SJSA1 (cell line): ENCODE measurements around the gene CCDC43. TPM values are rescaled to one million over a fixed set of nuclear protein-coding genes. Genes with fewer than 3 reads are reported as not detected.
"Not testable (repeated sequence)": the region's sequence is repeated elsewhere in the genome, so short reads cannot be mapped to it uniquely, and the experiment has no call there.

Source experiments
- DNase-seq, 2 experiments: peaks; one replicate each; pipeline ENCODE4 v3.0.0-alpha.2; 2015 to 2020; ENCODE audit warnings: low spot score in 2 of 2, low read depth in 1 of 2
- H3K27ac ChIP-seq: fragments of 250-450 bp; sonication (Bioruptor Pico); 2 replicates; pipeline ENCODE4 v1.5.1; 2020; ENCODE audit warnings: mild to moderate bottlenecking, moderate library complexity
- H3K27me3 ChIP-seq: fragments of 250-450 bp; sonication (Bioruptor Pico); replicated peaks from 2 replicates; pipeline ENCODE4 v1.5.1; 2020; ENCODE audit warnings: mild to moderate bottlenecking, moderate library complexity
- H3K36me3 ChIP-seq: fragments of 250-450 bp; sonication (Bioruptor Pico); 2 replicates; pipeline ENCODE4 v1.5.1; 2020; ENCODE audit warnings: mild to moderate bottlenecking
- H3K4me1 ChIP-seq: fragments of 250-450 bp; sonication (Bioruptor Pico); replicated peaks from 2 replicates; pipeline ENCODE4 v1.6.1; 2021; ENCODE audit warnings: mild to moderate bottlenecking
- H3K4me3 ChIP-seq: fragments of 250-450 bp; sonication (Bioruptor Pico); 2 replicates; pipeline ENCODE4 v1.5.1; 2020; ENCODE audit warnings: mild to moderate bottlenecking
- H3K9me3 ChIP-seq: fragments of 250-450 bp; sonication (Bioruptor Pico); replicated peaks from 2 replicates; pipeline ENCODE4 v1.5.1; 2020; ENCODE audit warnings: mild to moderate bottlenecking
- total RNA-seq: library from RNA; depleted of rRNA; stranded (reverse); fragments of >200 nt; shearing (Covaris generic); gene quantifications from 2 replicates; pipeline ENCODE4 v1.2.3, GENCODE V29; 2014

Gene CCDC43
- total RNA-seq, 1 experiment from 2014 or later = 66.7 TPM

- H3K36me3 ChIP-seq = peaks cover 11% of the 10 kb centered on the region
- peaks cover 15% of the 10 kb centered on the region for H3K4me1 ChIP-seq
- H3K27me3 ChIP-seq, H3K27ac ChIP-seq, DNase-seq, H3K4me3 ChIP-seq, H3K9me3 ChIP-seq: not testable (repeated sequence)
Observed at GRCh38 chr17:44690746-44691306, 1.2 kb upstream of the CCDC43 start.

- Histone ChIP-seq H3K4me3 (peak overlapping the region; percentile 68), H3K9me3 (no peaks in the 10 kb centered on the region), H3K27me3 (no peaks in the 10 kb centered on the region), H3K4me1 (peaks cover 15% of the 10 kb centered on the region), H3K36me3 (peaks cover 17% of the 10 kb centered on the region), H3K27ac (peak overlapping the region; percentile 25; the same call in 1 of the 2 replicates)
- no peak for DNase-seq
Observed at GRCh38 chr17:44688675-44689476, 700 bp downstream of the CCDC43 start.

GRCh38 chr17:44688200-44688599, 1.4 kb downstream of the CCDC43 start:
- peaks cover 23% of the 10 kb centered on the region for H3K36me3 ChIP-seq
- H3K9me3 ChIP-seq = no peaks in the 10 kb centered on the region
- DNase-seq = no peak
- H3K4me1 ChIP-seq = peaks cover 15% of the 10 kb centered on the region
- no peaks in the 10 kb centered on the region for H3K27me3 ChIP-seq
- no peak overlapping the region; the same call in 1 of the 2 replicates for H3K4me3 ChIP-seq
- no peak overlapping the region for H3K27ac ChIP-seq

- H3K27ac ChIP-seq = no peak overlapping the region
- peaks cover 15% of the 10 kb centered on the region for H3K4me1 ChIP-seq
- H3K9me3 ChIP-seq = no peaks in the 10 kb centered on the region
- peaks cover 27% of the 10 kb centered on the region for H3K36me3 ChIP-seq
- no peak overlapping the region for H3K4me3 ChIP-seq
- DNase-seq = no peak
- no peaks in the 10 kb centered on the region for H3K27me3 ChIP-seq
Observed at GRCh38 chr17:44687756-44688155, 1.8 kb downstream of the CCDC43 start.

GRCh38 chr17:44683303-44683702, 6.3 kb downstream of the CCDC43 start:
- DNase-seq, H3K27ac ChIP-seq, H3K4me1 ChIP-seq: not testable (repeated sequence)

GRCh38 chr17:44677136-44677535, 12.4 kb downstream of the CCDC43 start:
- H3K9me3 ChIP-seq = no peaks in the 10 kb centered on the region
- no peak overlapping the region for H3K4me3 ChIP-seq
- DNase-seq = peak in 1 of 2 experiments; percentile 34
- peaks cover 12% of the 10 kb centered on the region for H3K4me1 ChIP-seq
- H3K36me3 ChIP-seq = peaks cover 48% of the 10 kb centered on the region
- no peaks in the 10 kb centered on the region for H3K27me3 ChIP-seq
- H3K27ac ChIP-seq = 0 out of 2 replicates have a peak overlapping the region, but pooled peaks have one; percentile 2

More at GRCh38 chr17:44683303-44683702, 6.3 kb downstream of the CCDC43 start:
- not testable (repeated sequence) for H3K27me3 ChIP-seq, H3K4me3 ChIP-seq, H3K9me3 ChIP-seq
- H3K36me3 ChIP-seq = peaks cover 67% of the 10 kb centered on the region

- Histone ChIP-seq H3K9me3 (no peaks in the 10 kb centered on the region), H3K36me3 (peaks cover 17% of the 10 kb centered on the region), H3K27me3 (no peaks in the 10 kb centered on the region; the same call in 1 of the 2 replicates), H3K4me1 (peaks cover 12% of the 10 kb centered on the region), H3K4me3 (no peak overlapping the region), H3K27ac (no peak overlapping the region)
- no peak for DNase-seq
Observed at GRCh38 chr17:44673893-44674292, 15.7 kb downstream of the CCDC43 start.

- DNase-seq = peak in 1 of 2 experiments; percentile 39
- H3K4me1 ChIP-seq = peaks cover 10% of the 10 kb centered on the region
- no peak overlapping the region for H3K27ac ChIP-seq
- no peaks in the 10 kb centered on the region; the same call in 1 of the 2 replicates for H3K9me3 ChIP-seq
- H3K27me3 ChIP-seq = peaks cover 6% of the 10 kb centered on the region
- H3K36me3 ChIP-seq = peaks cover 4% of the 10 kb centered on the region; the same call in 1 of the 2 replicates
- H3K4me3 ChIP-seq = no peak overlapping the region
Observed at GRCh38 chr17:44672479-44673093, 17.0 kb downstream of the CCDC43 start.

- Histone ChIP-seq H3K9me3 (no peaks in the 10 kb centered on the region; the same call in 1 of the 2 replicates), H3K27me3 (peaks cover 42% of the 10 kb centered on the region), H3K36me3 (no peaks in the 10 kb centered on the region), H3K4me1 (no peaks in the 10 kb centered on the region), H3K27ac (no peak overlapping the region), H3K4me3 (no peak overlapping the region)
- DNase-seq = no peak
Observed at GRCh38 chr17:44666006-44666405, 23.6 kb downstream of the CCDC43 start.

GRCh38 chr17:44664867-44665266, 24.7 kb downstream of the CCDC43 start:
- H3K27me3 ChIP-seq = peaks cover 42% of the 10 kb centered on the region
- no peak overlapping the region for H3K4me3 ChIP-seq
- no peaks in the 10 kb centered on the region for H3K4me1 ChIP-seq
- H3K36me3 ChIP-seq = no peaks in the 10 kb centered on the region
- no peak for DNase-seq
- no peak overlapping the region for H3K27ac ChIP-seq
- H3K9me3 ChIP-seq = no peaks in the 10 kb centered on the region; the same call in 1 of the 2 replicates

- no peak overlapping the region for H3K27ac ChIP-seq
- no peaks in the 10 kb centered on the region; the same call in 1 of the 2 replicates for H3K9me3 ChIP-seq
- peaks cover 42% of the 10 kb centered on the region for H3K27me3 ChIP-seq
- H3K4me1 ChIP-seq = no peaks in the 10 kb centered on the region
- DNase-seq = no peak
- H3K36me3 ChIP-seq = no peaks in the 10 kb centered on the region
- H3K4me3 ChIP-seq = no peak overlapping the region
Observed at GRCh38 chr17:44663095-44663494, 26.5 kb downstream of the CCDC43 start.

GRCh38 chr17:44661835-44662234, 27.7 kb downstream of the CCDC43 start:
- Histone ChIP-seq H3K4me1 (no peaks in the 10 kb centered on the region), H3K4me3 (no peak overlapping the region), H3K27ac (no peak overlapping the region), H3K27me3 (peaks cover 37% of the 10 kb centered on the region; the same call in 1 of the 2 replicates), H3K36me3 (no peaks in the 10 kb centered on the region), H3K9me3 (no peaks in the 10 kb centered on the region; the same call in 1 of the 2 replicates)
- DNase-seq = no peak

GRCh38 chr17:44655983-44656710, 33.4 kb downstream of the CCDC43 start, which contains the start of gene MEIOC:
MEIOC (plus strand) TSS chr17:44656468; CDS start chr17:44656614, 146 bp downstream.
- Histone ChIP-seq H3K27me3 (peaks cover 32% of the 10 kb centered on the region), H3K9me3 (peaks cover 7% of the 10 kb centered on the region), H3K4me1 (peaks cover 4% of the 10 kb centered on the region), H3K27ac (no peak within 1 kb of the TSS), H3K36me3 (no peaks in the 10 kb centered on the region), H3K4me3 (no peak within 1 kb of the TSS)
- peak in 1 of 2 experiments; percentile 38 for DNase-seq
